Glutamatergic neuron (in vitro differentiated cells): ENCODE measurements around the gene C22orf42. TPM values are rescaled to one million over a fixed set of nuclear protein-coding genes. Genes with fewer than 3 reads are reported as not detected.
"Not testable (repeated sequence)": the region's sequence is repeated elsewhere in the genome, so short reads cannot be mapped to it uniquely, and the experiment has no call there.

Experiments
- DNase-seq: peaks from one replicate; pipeline ENCODE4 v3.0.0; 2022
- H3K27ac Mint-ChIP-seq: one replicate; pipeline ENCODE4 v1.8.0; 2020; ENCODE audit warnings: mild to moderate bottlenecking, mixed read lengths, inconsistent platforms; ENCODE audit not compliant: unreplicated experiment
- H3K27me3 Mint-ChIP-seq: one replicate; pipeline ENCODE4 v1.8.0; 2020; ENCODE audit warnings: mild to moderate bottlenecking, moderate library complexity, mixed read lengths, inconsistent platforms; ENCODE audit not compliant: unreplicated experiment
- H3K36me3 Mint-ChIP-seq: one replicate; pipeline ENCODE4 v1.8.0; 2020; ENCODE audit warnings: mild to moderate bottlenecking, mixed read lengths, inconsistent platforms; ENCODE audit not compliant: unreplicated experiment
- H3K4me1 Mint-ChIP-seq: one replicate; pipeline ENCODE4 v1.8.0; 2020; ENCODE audit warnings: mild to moderate bottlenecking, low read depth, mixed read lengths, inconsistent platforms; ENCODE audit not compliant: unreplicated experiment
- H3K4me3 Mint-ChIP-seq: one replicate; pipeline ENCODE4 v1.8.0; 2020; ENCODE audit warnings: mild to moderate bottlenecking, mixed read lengths, inconsistent platforms; ENCODE audit not compliant: unreplicated experiment
- H3K9me3 Mint-ChIP-seq: one replicate; pipeline ENCODE4 v1.8.0; 2020; ENCODE audit warnings: mild to moderate bottlenecking, moderate library complexity, mixed read lengths, inconsistent platforms; ENCODE audit not compliant: unreplicated experiment
- CTCF ChIP-seq: fragments of 200-600 bp; sonication (generic); IDR thresholded peaks from one replicate; pipeline ENCODE4 v1.5.0; 2021; ENCODE audit not compliant: partially characterized antibody, unreplicated experiment
- total RNA-seq: library from RNA; stranded (reverse); fragmentation: NEBNext Ultra II Directional; extraction: Animal tissue kit (Norgen Biotek cat#: 25700); gene quantifications from one replicate; pipeline ENCODE4 v1.2.1, GENCODE V29; 2021; ENCODE audit not compliant: unreplicated experiment

The C22orf42 gene
- total RNA-seq, 1 donor from 2014 or later: not detected

GRCh38 chr22:32175683-32176644, 16.9 kb upstream of the C22orf42 start:
- Mint-ChIP-seq H3K36me3 (peaks cover 5% of the 10 kb centered on the region), H3K4me1 (no peaks in the 10 kb centered on the region), H3K27me3 (peaks cover 7% of the 10 kb centered on the region), H3K4me3 (peak overlapping the region; percentile 30), H3K27ac (no peak overlapping the region), H3K9me3 (peaks cover 3% of the 10 kb centered on the region)
- DNase-seq: peak; percentile 73
- TF ChIP-seq CTCF: no peak

GRCh38 chr22:32175115-32175514, 16.0 kb upstream of the C22orf42 start:
- TF ChIP-seq CTCF: no peak
- H3K27me3 Mint-ChIP-seq: peaks cover 7% of the 10 kb centered on the region
- DNase-seq: no peak
- peak overlapping the region; percentile 30 for H3K4me3 Mint-ChIP-seq
- peaks cover 3% of the 10 kb centered on the region for H3K9me3 Mint-ChIP-seq
- peaks cover 5% of the 10 kb centered on the region for H3K36me3 Mint-ChIP-seq
- H3K4me1 Mint-ChIP-seq: no peaks in the 10 kb centered on the region
- no peak overlapping the region for H3K27ac Mint-ChIP-seq

GRCh38 chr22:32165681-32166080, 6.6 kb upstream of the C22orf42 start:
- no peak overlapping the region for H3K27ac Mint-ChIP-seq
- H3K9me3 Mint-ChIP-seq: peaks cover 3% of the 10 kb centered on the region
- no peak for DNase-seq
- TF ChIP-seq CTCF: no peak
- no peaks in the 10 kb centered on the region for H3K27me3 Mint-ChIP-seq
- no peaks in the 10 kb centered on the region for H3K36me3 Mint-ChIP-seq
- H3K4me3 Mint-ChIP-seq: no peak overlapping the region
- H3K4me1 Mint-ChIP-seq: peaks cover 2% of the 10 kb centered on the region

- Mint-ChIP-seq H3K36me3 (no peaks in the 10 kb centered on the region), H3K27me3 (no peaks in the 10 kb centered on the region), H3K4me3 (no peak overlapping the region), H3K27ac (no peak overlapping the region), H3K4me1 (peaks cover 2% of the 10 kb centered on the region), H3K9me3 (peaks cover 3% of the 10 kb centered on the region)
- no peak for DNase-seq
- TF ChIP-seq CTCF: no peak
These were observed 5.2 kb upstream of the C22orf42 start for GRCh38 chr22:32164075-32164860.

GRCh38 chr22:32160411-32160810, 1.3 kb upstream of the C22orf42 start:
- H3K27ac Mint-ChIP-seq, H3K4me3 Mint-ChIP-seq, H3K27me3 Mint-ChIP-seq, H3K4me1 Mint-ChIP-seq, H3K9me3 Mint-ChIP-seq, DNase-seq, H3K36me3 Mint-ChIP-seq: not testable (repeated sequence)

- H3K9me3 Mint-ChIP-seq, H3K4me1 Mint-ChIP-seq, H3K27me3 Mint-ChIP-seq, H3K4me3 Mint-ChIP-seq, H3K27ac Mint-ChIP-seq, H3K36me3 Mint-ChIP-seq, DNase-seq: not testable (repeated sequence)
These were observed 1.5 kb downstream of the C22orf42 start for GRCh38 chr22:32157632-32158031.

GRCh38 chr22:32154727-32155126, 4.4 kb downstream of the C22orf42 start:
- not testable (repeated sequence) for H3K9me3 Mint-ChIP-seq, DNase-seq, H3K4me3 Mint-ChIP-seq, H3K27me3 Mint-ChIP-seq, H3K36me3 Mint-ChIP-seq, H3K27ac Mint-ChIP-seq, H3K4me1 Mint-ChIP-seq

- not testable (repeated sequence) for H3K4me3 Mint-ChIP-seq, H3K4me1 Mint-ChIP-seq, H3K9me3 Mint-ChIP-seq, H3K36me3 Mint-ChIP-seq, H3K27me3 Mint-ChIP-seq, DNase-seq, H3K27ac Mint-ChIP-seq
These were observed 7.5 kb downstream of the C22orf42 start for GRCh38 chr22:32151641-32152040.
